Lower leg skin (tissue), 4 donors: ENCODE results near the gene BRD7. TPM values are rescaled to one million over a fixed set of nuclear protein-coding genes. Genes with fewer than 3 reads are reported as not detected.

Source experiments
- DNase-seq, 2 donors: peaks; one replicate each; pipeline ENCODE4 v3.0.0-alpha.2; 2019; ENCODE audit warnings: low spot score in 2 of 2
- H3K4me3 ChIP-seq: fragments of 200-600 bp; sonication (generic); 2 replicates; pipeline ENCODE4 v1.5.1; 2017; ENCODE audit warnings: mild to moderate bottlenecking, low read depth; ENCODE audit not compliant: poor library complexity, severe bottlenecking
- POLR2A ChIP-seq, 2 donors: fragments of 450-650 bp; IDR thresholded peaks; one replicate each; pipeline ENCODE4 v1.6.1; 2016 to 2017; ENCODE audit warnings: antibody characterized with exemption in 2 of 2, mild to moderate bottlenecking in 1 of 2, moderate library complexity in 1 of 2
- WGBS, 2 donors: methylation state at CpG; one replicate each; pipeline ENCODE4 v1.1.5; 2018; 5-methylcytosine and 5-hydroxymethylcytosine counted together
- intact Hi-C: fragments of 100-400 bp; cut with DNase I; formaldehyde crosslinking; loops from one replicate; pipeline ENCODE4 v1.15.0; 2023; ENCODE audit warnings: low total_unique reads
- total RNA-seq, 4 donors: library from RNA; depleted of rRNA; stranded (reverse); fragments of >200 nt; gene quantifications; one replicate each; pipeline ENCODE4 v1.1.0, GENCODE V29; 2016
- TF ChIP-seq, protein P1 (sequence below), 3 donors: fragments of 450-650 bp; IDR thresholded peaks; one replicate each; pipeline ENCODE4 v1.5.1; 2016; ENCODE audit warnings: antibody characterized with exemption in 3 of 3, mild to moderate bottlenecking in 3 of 3, moderate library complexity in 2 of 3

The BRD7 gene
- total RNA-seq, 4 donors from 2014 or later = 48.6 to 86.3 (median 52.0) TPM

DNA sequence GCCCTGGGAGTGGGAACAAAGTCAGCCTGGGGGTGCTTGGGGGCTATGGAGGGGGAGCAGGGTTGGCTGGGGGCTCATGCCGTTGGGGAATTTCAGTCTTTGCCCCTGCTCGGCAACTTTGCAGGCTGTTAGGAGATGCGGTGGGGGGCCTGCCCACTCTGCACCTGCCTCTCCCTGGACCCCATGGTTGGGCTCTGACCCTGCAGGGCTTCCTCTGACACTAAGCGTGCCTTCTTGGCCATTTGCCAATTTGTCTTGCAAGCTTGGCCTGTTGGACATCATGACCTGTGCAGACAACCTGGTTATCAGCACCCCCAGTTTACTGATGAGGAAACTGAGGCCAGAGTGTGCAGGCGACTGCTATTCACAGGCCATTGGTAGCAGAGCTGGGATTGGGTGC lies 87.9 kb downstream of the BRD7 start:
- no peak for TF ChIP-seq POLR2A (IDR thresholded peaks at IDR 0.05)
- TF ChIP-seq, protein P1, sequence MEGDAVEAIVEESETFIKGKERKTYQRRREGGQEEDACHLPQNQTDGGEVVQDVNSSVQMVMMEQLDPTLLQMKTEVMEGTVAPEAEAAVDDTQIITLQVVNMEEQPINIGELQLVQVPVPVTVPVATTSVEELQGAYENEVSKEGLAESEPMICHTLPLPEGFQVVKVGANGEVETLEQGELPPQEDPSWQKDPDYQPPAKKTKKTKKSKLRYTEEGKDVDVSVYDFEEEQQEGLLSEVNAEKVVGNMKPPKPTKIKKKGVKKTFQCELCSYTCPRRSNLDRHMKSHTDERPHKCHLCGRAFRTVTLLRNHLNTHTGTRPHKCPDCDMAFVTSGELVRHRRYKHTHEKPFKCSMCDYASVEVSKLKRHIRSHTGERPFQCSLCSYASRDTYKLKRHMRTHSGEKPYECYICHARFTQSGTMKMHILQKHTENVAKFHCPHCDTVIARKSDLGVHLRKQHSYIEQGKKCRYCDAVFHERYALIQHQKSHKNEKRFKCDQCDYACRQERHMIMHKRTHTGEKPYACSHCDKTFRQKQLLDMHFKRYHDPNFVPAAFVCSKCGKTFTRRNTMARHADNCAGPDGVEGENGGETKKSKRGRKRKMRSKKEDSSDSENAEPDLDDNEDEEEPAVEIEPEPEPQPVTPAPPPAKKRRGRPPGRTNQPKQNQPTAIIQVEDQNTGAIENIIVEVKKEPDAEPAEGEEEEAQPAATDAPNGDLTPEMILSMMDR (IDR thresholded peaks at IDR 0.05) = no peak
- WGBS, 2 donors = 83 to 96% methylated on average over 5 of the region's 5 CpGs
- H3K4me3 ChIP-seq = no peak overlapping the region
- intact Hi-C loops = no loop called here
- DNase-seq = no peak

DNA sequence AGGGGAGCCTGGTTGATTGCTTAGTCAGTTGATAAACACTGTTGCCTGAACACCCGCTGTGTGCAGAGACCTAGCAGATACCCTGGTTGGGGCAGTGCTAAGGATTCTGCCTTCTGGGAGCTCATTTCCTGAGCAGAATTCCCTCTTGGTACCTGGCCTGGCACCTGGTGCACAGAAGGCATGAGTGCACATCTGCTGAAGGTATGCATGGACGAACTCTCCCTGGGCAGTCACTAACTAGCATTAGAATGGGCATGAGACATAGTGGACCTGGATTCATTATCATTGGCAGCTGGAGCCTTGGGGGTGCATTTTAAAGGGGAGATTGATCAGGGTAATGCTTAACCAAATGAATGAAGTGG lies 89.3 kb downstream of the BRD7 start:
- 71 to 73% methylated on average over 2 of the region's 2 CpGs for WGBS, 2 donors
- TF ChIP-seq POLR2A (IDR thresholded peaks at IDR 0.05) = no peak
- TF ChIP-seq, protein P1 (IDR thresholded peaks at IDR 0.05) = no peak
- intact Hi-C loops = no loop called here
- no peak for DNase-seq
- no peak overlapping the region for H3K4me3 ChIP-seq

DNA sequence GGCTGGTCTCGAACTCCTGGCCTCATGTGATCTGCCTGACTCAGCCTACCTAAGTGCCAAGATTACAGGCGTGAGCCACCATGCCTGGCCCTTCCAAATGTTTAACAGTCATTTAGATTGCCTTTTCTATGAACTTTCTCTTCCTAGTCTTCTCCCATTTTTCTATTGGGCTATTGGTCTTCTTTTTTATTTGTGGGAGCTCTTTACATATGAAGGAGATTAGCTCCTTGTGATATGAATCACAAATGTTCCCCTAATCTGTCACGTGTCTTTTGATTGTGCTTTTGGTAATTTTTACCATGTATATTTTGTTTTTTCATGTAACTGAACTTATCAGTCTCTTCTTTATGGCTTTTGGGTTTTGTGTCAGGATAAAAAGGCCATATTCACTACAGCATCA lies 90.5 kb downstream of the BRD7 start:
- intact Hi-C loops = no loop called here
- WGBS, 2 donors = 67 to 89% methylated on average over 3 of the region's 3 CpGs
- no peak for DNase-seq
- no peak overlapping the region for H3K4me3 ChIP-seq
- TF ChIP-seq, protein P1 (IDR thresholded peaks at IDR 0.05) = no peak
- TF ChIP-seq POLR2A (IDR thresholded peaks at IDR 0.05) = no peak

- no peak for DNase-seq
- 87 to 89% methylated on average over 4 of the region's 4 CpGs for WGBS, 2 donors
- TF ChIP-seq, protein P1 (IDR thresholded peaks at IDR 0.05) = no peak
- no peak for TF ChIP-seq POLR2A (IDR thresholded peaks at IDR 0.05)
- no peak overlapping the region for H3K4me3 ChIP-seq
- intact Hi-C loops = no loop called here
Measured at GRCh38 chr16:50276801-50277555, 91.8 kb downstream of the BRD7 start.

DNA sequence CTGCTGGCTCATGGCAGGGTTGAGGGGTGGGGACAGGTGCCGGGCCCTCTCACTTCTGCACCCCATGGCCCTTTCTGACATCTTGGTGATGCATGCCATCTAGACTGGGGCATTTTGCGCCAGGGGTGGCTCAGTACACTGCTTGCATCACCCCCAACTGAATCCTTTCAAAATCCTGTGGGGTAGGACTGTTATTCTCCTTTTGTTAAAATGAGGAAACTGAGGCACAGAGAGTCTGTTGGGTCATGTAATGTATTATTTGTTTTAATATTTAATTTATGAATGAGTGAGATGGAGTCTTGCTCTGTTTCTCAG lies 92.5 kb downstream of the BRD7 start:
- intact Hi-C loops = no loop called here
- no peak overlapping the region for H3K4me3 ChIP-seq
- no peak for DNase-seq
- WGBS, 2 donors = 84 to 85% methylated on average over 2 of the region's 2 CpGs
- TF ChIP-seq, protein P1 (IDR thresholded peaks at IDR 0.05) = no peak
- no peak for TF ChIP-seq POLR2A (IDR thresholded peaks at IDR 0.05)
